DMS114 treated with DMSO at 0.1 percent for 48 hours (cell line): ENCODE measurements around the gene C4A.
"Not testable (repeated sequence)": the region's sequence is repeated elsewhere in the genome, so short reads cannot be mapped to it uniquely, and the experiment has no call there.

Experiments
- DNase-seq: peaks from one replicate; lab custom pipeline; 2025; ENCODE audit not compliant: unreplicated experiment; lab: John Stamatoyannopoulos, UW

C4A gene

GRCh38 chr6:32014547-32014946 is 32.7 kb downstream of the C4A start, which contains the start of gene C4B:
TSS of gene C4B (plus strand) at chr6:32014795. CDS start at chr6:32014846, 51 bp downstream.
- DNase-seq: not testable (repeated sequence)

- DNase-seq: not testable (repeated sequence)
Measured at GRCh38 chr6:32022100-32022499, 40.2 kb downstream of the C4A start.

GRCh38 chr6:32028631-32029030 is 46.8 kb downstream of the C4A start:
- DNase-seq: not testable (repeated sequence)

GRCh38 chr6:32029553-32029952 is 47.7 kb downstream of the C4A start:
- DNase-seq: not testable (repeated sequence)

GRCh38 chr6:32035283-32036013 is 53.6 kb downstream of the C4A start:
- DNase-seq: not testable (repeated sequence)

- DNase-seq: not testable (repeated sequence)
Measured at GRCh38 chr6:32037136-32037535, 55.3 kb downstream of the C4A start.

- not testable (repeated sequence) for DNase-seq
Measured at GRCh38 chr6:32037598-32038524, 56.0 kb downstream of the C4A start, which contains the start of gene CYP21A2. TSS of gene CYP21A2 (plus strand) at chr6:32038415. CDS start at chr6:32038423, 8 bp downstream.

GRCh38 chr6:32038878-32039277 is 57.0 kb downstream of the C4A start:
- DNase-seq: not testable (repeated sequence)

GRCh38 chr6:32039321-32040274 is 57.7 kb downstream of the C4A start:
- not testable (repeated sequence) for DNase-seq

GRCh38 chr6:32040299-32041049 is 58.6 kb downstream of the C4A start:
- DNase-seq: not testable (repeated sequence)

- not testable (repeated sequence) for DNase-seq
Measured at GRCh38 chr6:32041050-32041321, 59.1 kb downstream of the C4A start.

- DNase-seq: not testable (repeated sequence)
Measured at GRCh38 chr6:32041385-32041784, 59.5 kb downstream of the C4A start.

- DNase-seq: not testable (repeated sequence)
Measured at GRCh38 chr6:32042276-32042675, 60.4 kb downstream of the C4A start.

- not testable (repeated sequence) for DNase-seq
Measured at GRCh38 chr6:32043589-32044380, 61.9 kb downstream of the C4A start.

- DNase-seq: not testable (repeated sequence)
Measured at GRCh38 chr6:32044916-32045315, 63.1 kb downstream of the C4A start.

- DNase-seq: no peak
Measured at GRCh38 chr6:32045811-32046449, 64.1 kb downstream of the C4A start.

- no peak for DNase-seq
Measured at GRCh38 chr6:32046450-32047083, 64.7 kb downstream of the C4A start.

- DNase-seq: no peak
Measured at GRCh38 chr6:32047084-32047478, 65.2 kb downstream of the C4A start.
